CD14-positive monocyte (primary cell): ENCODE measurements around the gene LACTB. TPM values are rescaled to one million over a fixed set of nuclear protein-coding genes. Genes with fewer than 3 reads are reported as not detected.

ENCODE experiments used
- DNase-seq, 3 donors: peaks; one replicate each; pipeline ENCODE4 v3.0.0-alpha.2; 2011 to 2022
- H2AFZ ChIP-seq: 2 replicates; pipeline ENCODE4 v1.6.0; 2012; ENCODE audit warnings: mild to moderate bottlenecking, low read depth, low read length, inconsistent platforms; ENCODE audit not compliant: insufficient read depth, poor library complexity, severe bottlenecking
- H3K27ac ChIP-seq, 2 donors: 1 replicate in 1 of 2; 2 replicates in 1 of 2; pipeline ENCODE4 v1.5.1; 2012 to 2013; ENCODE audit warnings: low read length in 2 of 2, control low read depth in 1 of 2, inconsistent platforms in 1 of 2, low read depth in 1 of 2, mild to moderate bottlenecking in 1 of 2
- H3K27me3 ChIP-seq, 2 donors: one replicate each; pipeline versions ENCODE4 v1.6.0 to v1.6.1; 2011 to 2013; ENCODE audit warnings: low read length in 2 of 2; ENCODE audit not compliant: control insufficient read depth in 2 of 2, insufficient read depth in 2 of 2
- H3K36me3 ChIP-seq, 2 donors: replicated peaks in 1 of 2; 1 replicate in 1 of 2; 2 replicates in 1 of 2; pipeline versions ENCODE4 v1.5.1 to v1.6.1; 2012 to 2013; ENCODE audit warnings: low read length in 2 of 2, control low read depth in 1 of 2, inconsistent platforms in 1 of 2, mild to moderate bottlenecking in 1 of 2; ENCODE audit not compliant: insufficient read depth in 2 of 2, control insufficient read depth in 1 of 2
- H3K4me1 ChIP-seq, 2 donors: 1 replicate in 1 of 2; 2 replicates in 1 of 2; pipeline versions ENCODE4 v1.5.1 to v1.6.1; 2012 to 2013; ENCODE audit warnings: low read length in 2 of 2, control low read depth in 1 of 2, inconsistent platforms in 1 of 2, mild to moderate bottlenecking in 1 of 2, moderate library complexity in 1 of 2; ENCODE audit not compliant: insufficient read depth in 2 of 2, control insufficient read depth in 1 of 2
- H3K4me2 ChIP-seq: replicated peaks from 2 replicates; pipeline ENCODE3; 2012; ENCODE audit warnings: low read length, moderate library complexity, mild to moderate bottlenecking; ENCODE audit not compliant: poor library complexity, severe bottlenecking; ENCODE audit errors: extremely low read depth
- H3K4me3 ChIP-seq, 3 experiments: fragments of 200-600 bp in 1 of 3; sonication (generic) in 1 of 3; replicated peaks in 1 of 3; 1 replicate in 2 of 3; 2 replicates in 1 of 3; pipeline ENCODE4 v1.5.1; 2011 to 2013; ENCODE audit warnings: low read length in 3 of 3, mild to moderate bottlenecking in 3 of 3, control low read depth in 2 of 3, low read depth in 2 of 3, inconsistent platforms in 1 of 3, moderate library complexity in 1 of 3
- H3K79me2 ChIP-seq: 2 replicates; pipeline ENCODE4 v1.6.0; 2012; ENCODE audit warnings: mild to moderate bottlenecking, control low read depth, inconsistent platforms, low read length, moderate library complexity; ENCODE audit not compliant: insufficient read depth
- H3K9ac ChIP-seq: 2 replicates; pipeline ENCODE4 v1.6.0; 2017; ENCODE audit warnings: low read length, mild to moderate bottlenecking; ENCODE audit not compliant: insufficient read depth, poor library complexity, severe bottlenecking
- H3K9me3 ChIP-seq, 2 donors: replicated peaks in 1 of 2; 1 replicate in 1 of 2; 2 replicates in 1 of 2; pipeline versions ENCODE4 v1.5.1 to v1.6.1; 2012 to 2013; ENCODE audit warnings: low read length in 2 of 2, control low read depth in 1 of 2; ENCODE audit not compliant: control insufficient read depth in 1 of 2, insufficient read depth in 1 of 2
- H4K20me1 ChIP-seq: 2 replicates; pipeline ENCODE4 v1.6.0; 2012; ENCODE audit warnings: mild to moderate bottlenecking, low read length, control low read depth, moderate library complexity; ENCODE audit not compliant: insufficient read depth
- H3K27ac Mint-ChIP-seq, 7 donors: one replicate each; pipeline ENCODE4 v1.8.0; 2020; ENCODE audit warnings: mild to moderate bottlenecking in 7 of 7, mixed read lengths in 7 of 7, moderate library complexity in 6 of 7, inconsistent platforms in 2 of 7
- H3K27me3 Mint-ChIP-seq, 3 donors: one replicate each; pipeline ENCODE4 v1.8.0; 2021 to 2022; ENCODE audit warnings: low read depth in 3 of 3, mild to moderate bottlenecking in 3 of 3, mixed read lengths in 3 of 3, moderate library complexity in 3 of 3, inconsistent platforms in 1 of 3
- H3K36me3 Mint-ChIP-seq, 2 donors: one replicate each; pipeline ENCODE4 v1.8.0; 2020; ENCODE audit warnings: mixed read lengths in 2 of 2, inconsistent platforms in 1 of 2, mild to moderate bottlenecking in 1 of 2
- H3K4me1 Mint-ChIP-seq: one replicate; pipeline ENCODE4 v1.8.0; 2020; ENCODE audit warnings: mild to moderate bottlenecking, mixed read lengths
- H3K4me3 Mint-ChIP-seq, 2 donors: one replicate each; pipeline ENCODE4 v1.8.0; 2020; ENCODE audit warnings: mild to moderate bottlenecking in 2 of 2, mixed read lengths in 2 of 2, moderate library complexity in 1 of 2
- H3K9me3 Mint-ChIP-seq, 7 donors: one replicate each; pipeline ENCODE4 v1.8.0; 2020 to 2022; ENCODE audit warnings: mixed read lengths in 7 of 7, mild to moderate bottlenecking in 6 of 7, moderate library complexity in 6 of 7, inconsistent platforms in 2 of 7
- CTCF ChIP-seq: fragments of 200-600 bp; IDR thresholded peaks from one replicate; pipeline ENCODE4 v1.8.0; 2022; ENCODE audit warnings: antibody characterized with exemption, mild to moderate bottlenecking
- WGBS: methylation state at CpG from one replicate; pipeline ENCODE4 v1.1.5; 2013; ENCODE audit warnings: missing lambda C conversion rate; ENCODE audit not compliant: insufficient coverage; 5-methylcytosine and 5-hydroxymethylcytosine counted together
- intact Hi-C, 2 donors: fragments of 100-400 bp; cut with micrococcal nuclease; formaldehyde crosslinking; loops; one replicate each; pipeline versions ENCODE4 v1.15.0 to v1.15.1; 2023
- polyA plus RNA-seq, 3 donors: library from polyadenylated mRNA; depleted of rRNA in 1 of 3; unstranded in 2 of 3; stranded (reverse) in 1 of 3; fragments of 300-500 nt in 2 of 3; fragments of >200 nt in 1 of 3; fragmentation: Illumina TruSeq in 2 of 3; gene quantifications; 1 replicate in 2 of 3; 2 replicates in 1 of 3; pipeline ENCODE4 v1.2.3, GENCODE V29; 2012 to 2021

Gene LACTB
- polyA plus RNA-seq, 3 donors = 18.5 to 59.3 (median 40.4) TPM

DNA sequence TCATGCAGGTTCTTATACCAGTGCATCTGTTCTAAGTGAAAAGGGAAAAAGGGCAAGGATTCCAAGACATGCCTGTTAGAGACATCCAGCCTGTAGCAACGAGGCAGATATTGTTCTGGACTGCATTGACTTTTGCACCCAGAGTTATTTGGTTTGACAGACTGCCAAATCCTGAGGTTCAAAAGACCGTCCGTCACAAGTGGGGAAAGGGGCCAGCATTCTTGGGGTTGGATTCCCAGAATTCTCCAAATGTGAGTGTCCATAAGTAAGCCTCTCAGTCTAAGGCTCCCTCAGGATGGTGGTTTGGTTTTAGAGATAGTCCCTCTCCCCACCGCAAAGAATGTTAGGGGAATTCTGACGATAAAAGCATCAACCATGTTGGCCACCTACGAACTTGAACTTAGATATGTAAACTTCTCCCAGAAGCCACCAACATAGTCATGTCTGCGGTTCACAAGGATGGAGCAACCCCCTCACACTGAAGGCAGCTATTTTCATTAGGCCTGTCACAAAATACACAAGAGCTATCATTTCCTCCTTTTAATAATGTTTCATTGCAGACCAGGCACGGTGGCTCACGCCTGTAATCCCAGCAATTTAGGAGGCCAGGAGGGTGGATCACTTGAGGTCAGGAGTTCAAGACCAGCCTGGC is 13.6 kb upstream of the LACTB start:
- Histone ChIP-seq H3K27me3 (no peaks in the 10 kb centered on the region), H3K4me3 (no peak overlapping the region), H3K4me1 (peaks cover 23 to 27% of the 10 kb centered on the region in 2 donors), H3K79me2 (no peaks in the 10 kb centered on the region), H3K4me2 (no peak overlapping the region), H3K36me3 (no peaks in the 10 kb centered on the region), H4K20me1 (no peaks in the 10 kb centered on the region), H2AFZ (no peak overlapping the region), H3K9ac (no peak overlapping the region), H3K9me3 (peaks cover 6 to 12% of the 10 kb centered on the region in 2 donors), H3K27ac (no peak overlapping the region)
- Mint-ChIP-seq H3K27me3 (peaks cover 0 to 2% (median 2%) of the 10 kb centered on the region in 3 donors), H3K4me1 (peaks cover 49% of the 10 kb centered on the region), H3K4me3 (no peak overlapping the region), H3K27ac (no peak overlapping the region), H3K9me3 (peaks cover 3 to 16% (median 11%) of the 10 kb centered on the region in 7 donors), H3K36me3 (peaks cover 0 to 3% of the 10 kb centered on the region in 2 donors)
- 77% methylated on average over 2 of the region's 9 CpGs for WGBS
- intact Hi-C loops = no loop called here
- TF ChIP-seq CTCF = no peak
- DNase-seq = no peak

GRCh38 chr15:63109498-63109897 is 12.2 kb upstream of the LACTB start:
- Histone ChIP-seq H3K36me3 (no peaks in the 10 kb centered on the region), H3K27me3 (no peaks in the 10 kb centered on the region), H3K4me1 (peaks cover 9 to 13% of the 10 kb centered on the region in 2 donors), H4K20me1 (no peaks in the 10 kb centered on the region), H2AFZ (no peak overlapping the region), H3K9me3 (peaks cover 6 to 12% of the 10 kb centered on the region in 2 donors), H3K4me3 (no peak overlapping the region), H3K27ac (no peak overlapping the region), H3K9ac (no peak overlapping the region), H3K4me2 (no peak overlapping the region), H3K79me2 (no peaks in the 10 kb centered on the region)
- Mint-ChIP-seq H3K4me1 (peaks cover 34% of the 10 kb centered on the region), H3K27ac (peak overlapping the region in 1 of 7 donors; percentile 21), H3K36me3 (peaks cover 0 to 3% of the 10 kb centered on the region in 2 donors), H3K4me3 (no peak overlapping the region), H3K9me3 (peaks cover 3 to 16% (median 11%) of the 10 kb centered on the region in 7 donors), H3K27me3 (peaks cover 0 to 3% (median 2%) of the 10 kb centered on the region in 3 donors)
- intact Hi-C loops = no loop called here
- no peak for DNase-seq
- 100% methylated on average over 2 of the region's 2 CpGs for WGBS
- no peak for TF ChIP-seq CTCF
